HG02763 (cell line): ENCODE data around the gene CDH4.

ENCODE experiments used
- ATAC-seq: cut with Tn5 transposase; IDR thresholded peaks from one replicate; pipeline ENCODE4 v1.9.1; 2021; ENCODE audit warnings: mild to moderate bottlenecking, moderate library complexity; ENCODE audit not compliant: unreplicated experiment

CDH4 gene

DNA sequence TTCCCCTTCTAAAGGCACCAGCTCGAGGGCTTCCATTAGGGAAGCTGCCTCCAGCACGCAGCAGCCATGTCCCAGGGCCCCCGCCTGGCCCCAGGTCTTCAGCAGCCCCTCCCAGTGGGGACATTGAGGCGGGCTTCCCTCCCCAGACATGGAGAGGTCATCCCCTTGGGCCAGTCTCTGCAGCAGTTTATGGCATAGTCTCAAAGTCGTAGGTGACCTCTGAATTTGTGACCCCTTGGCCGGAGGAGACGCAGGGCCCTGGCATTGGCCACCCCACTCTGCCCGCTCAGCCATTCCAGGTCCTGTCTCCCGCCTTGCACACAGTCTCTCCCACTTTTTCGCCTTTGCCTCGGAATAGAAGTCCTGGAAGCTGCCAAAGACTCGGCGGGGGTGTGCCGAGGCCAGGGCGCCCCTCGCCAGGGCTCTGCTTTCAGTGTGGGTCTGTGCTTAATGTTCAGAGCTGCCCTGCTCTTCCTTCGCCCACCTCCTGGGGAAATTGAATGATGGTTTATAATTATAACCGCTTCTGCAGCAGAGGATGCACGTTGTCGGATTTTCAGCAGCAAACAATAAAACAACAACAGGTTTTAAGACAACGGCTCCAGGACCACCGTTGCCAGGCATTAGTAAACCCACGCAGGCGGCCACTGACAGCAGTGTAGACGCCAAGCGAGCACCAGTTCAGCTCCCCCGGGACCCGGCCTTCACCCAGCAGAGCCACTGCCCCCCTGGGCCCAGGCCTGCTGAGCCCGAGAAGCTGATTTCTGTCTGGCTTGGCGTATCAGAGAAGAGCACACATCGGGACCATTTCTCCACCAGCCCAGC lies 626.6 kb downstream of the CDH4 start:
- no peak for ATAC-seq

DNA sequence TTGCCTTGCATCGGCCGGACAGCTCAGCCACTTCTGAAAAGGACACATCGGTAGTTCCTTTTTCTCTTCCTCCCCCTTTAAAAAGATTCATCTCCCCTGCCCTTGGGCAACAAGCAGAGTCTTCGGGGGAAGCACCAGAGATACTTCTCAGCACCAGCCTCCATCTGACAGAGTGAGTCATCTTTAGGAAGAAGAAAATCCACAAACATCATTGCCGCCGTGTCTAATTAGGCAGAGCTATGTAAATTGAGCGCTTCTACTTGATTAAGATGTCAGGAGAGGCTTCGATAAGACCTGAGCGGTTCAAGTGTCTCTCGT lies 627.2 kb downstream of the CDH4 start:
- no peak for ATAC-seq

DNA sequence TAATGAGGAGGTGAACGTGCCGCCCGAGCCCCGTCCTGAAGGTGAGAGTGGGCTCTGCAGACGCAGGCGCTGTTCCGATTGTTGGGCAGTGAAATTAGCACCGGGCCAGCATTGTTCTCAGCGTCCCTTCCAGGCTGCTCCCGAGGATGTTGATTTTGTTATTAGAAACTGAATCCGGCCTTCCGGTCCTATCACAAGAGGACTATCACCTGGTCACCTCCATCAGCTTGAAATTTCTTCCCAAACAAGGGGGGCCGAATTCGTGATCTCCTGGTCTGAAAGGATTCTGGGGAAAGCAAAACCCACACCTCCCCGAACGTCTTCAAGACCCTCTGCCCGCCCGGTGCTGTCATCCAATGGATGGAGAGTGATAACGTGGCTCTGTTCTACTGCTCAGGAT lies 627.6 kb downstream of the CDH4 start:
- no peak for ATAC-seq

DNA sequence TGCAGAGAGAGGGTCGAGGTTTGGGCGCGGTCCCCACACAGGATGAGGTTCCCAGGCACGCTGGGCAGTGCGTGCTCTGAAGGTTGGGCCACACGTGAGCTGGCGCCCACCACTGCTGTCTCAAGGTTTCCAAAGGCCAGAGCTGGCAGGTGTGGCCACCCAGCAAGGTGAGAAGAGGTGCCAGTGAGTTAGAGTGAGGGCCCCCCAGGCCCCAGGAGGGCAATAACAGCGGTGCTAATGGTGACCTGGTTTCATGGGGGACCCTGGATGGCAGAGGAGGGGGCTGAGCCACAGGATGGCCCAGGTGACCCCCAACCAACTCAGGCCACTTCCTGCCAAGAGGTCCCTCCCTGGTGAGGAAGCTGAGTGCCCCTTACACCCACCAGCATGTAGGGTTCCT lies 628.6 kb downstream of the CDH4 start:
- ATAC-seq: no peak

DNA sequence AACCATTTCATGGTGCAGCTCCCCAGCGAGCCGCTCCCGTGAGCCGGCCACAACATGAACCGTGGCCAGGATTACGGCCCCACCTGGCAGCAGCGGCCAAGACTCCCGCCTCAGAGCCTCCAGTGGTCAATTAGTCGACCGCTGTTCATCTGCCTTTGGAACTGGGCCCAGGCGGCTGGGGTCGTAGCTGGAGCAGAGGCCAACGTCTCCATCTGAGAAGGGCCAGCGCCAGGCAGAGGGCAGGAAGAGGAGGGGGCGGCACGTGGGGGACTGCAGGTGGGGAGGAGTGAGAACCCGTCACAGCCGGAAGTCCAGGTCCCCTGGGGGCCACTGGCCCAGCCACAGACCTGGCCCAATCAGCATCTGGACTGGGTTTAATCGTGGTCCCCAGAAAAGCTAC lies 629.4 kb downstream of the CDH4 start:
- ATAC-seq: no peak

DNA sequence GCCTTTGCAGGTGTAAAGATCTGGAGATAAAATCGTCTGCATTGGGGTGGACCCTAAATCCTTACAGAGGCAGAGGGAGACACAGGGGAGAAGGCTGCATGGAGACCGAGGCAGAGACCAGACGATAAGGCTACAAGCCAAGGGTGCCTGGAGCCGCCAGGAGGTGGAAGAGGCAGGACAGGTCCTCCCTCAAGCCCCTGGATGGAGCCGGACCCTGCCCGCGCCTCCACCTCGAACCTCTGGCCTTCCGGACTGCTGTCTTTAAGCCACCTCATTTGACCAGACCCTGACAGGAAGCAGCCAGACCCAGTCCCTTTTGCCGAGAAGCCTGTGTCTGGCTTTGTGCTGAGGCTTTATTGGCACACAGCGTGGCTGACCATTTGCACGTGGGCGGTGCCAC lies 629.8 kb downstream of the CDH4 start:
- ATAC-seq: no peak

DNA sequence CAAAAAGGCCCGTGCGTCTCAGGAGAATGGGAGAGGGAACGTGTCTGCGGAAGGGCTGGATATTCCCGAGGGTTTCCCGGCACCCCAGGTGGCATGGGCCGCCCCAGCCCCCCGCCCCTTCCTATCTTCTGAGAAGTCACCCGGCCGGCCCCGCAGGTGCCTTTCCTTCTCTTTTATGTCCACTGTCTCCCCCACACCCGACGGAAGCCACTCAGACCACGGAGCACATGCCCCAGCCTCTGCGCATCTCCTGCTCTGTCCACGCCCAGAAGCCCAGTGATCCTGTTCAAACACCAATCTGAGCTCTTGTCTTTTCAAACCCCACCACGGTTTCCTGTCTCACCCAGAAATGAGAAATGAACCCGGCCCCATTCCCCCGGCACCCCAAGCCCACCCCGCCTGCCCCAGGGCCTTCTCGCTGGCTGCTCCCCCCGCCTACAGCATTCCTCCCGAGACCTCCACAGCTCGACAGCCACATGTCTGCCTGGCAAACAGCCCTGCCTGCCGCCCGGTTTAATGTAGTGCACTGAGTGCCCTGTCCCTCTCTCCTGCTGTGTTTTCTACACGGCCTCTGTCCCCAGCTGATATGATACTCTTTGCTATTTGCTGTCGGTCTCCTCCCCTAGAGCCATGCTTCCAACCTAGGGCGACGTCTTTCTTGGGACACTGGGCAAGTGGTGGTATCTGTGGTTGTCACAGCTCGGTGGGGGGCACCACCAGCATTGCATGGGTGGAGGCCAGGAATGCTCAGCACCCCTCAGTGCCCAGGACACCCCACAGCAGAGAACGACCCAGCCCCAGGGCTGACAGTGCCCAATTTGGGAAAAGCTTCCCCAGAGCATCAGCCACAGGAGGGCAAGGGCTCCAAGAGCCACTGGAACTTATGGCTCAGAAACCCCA lies 630.9 kb downstream of the CDH4 start:
- ATAC-seq: no peak

DNA sequence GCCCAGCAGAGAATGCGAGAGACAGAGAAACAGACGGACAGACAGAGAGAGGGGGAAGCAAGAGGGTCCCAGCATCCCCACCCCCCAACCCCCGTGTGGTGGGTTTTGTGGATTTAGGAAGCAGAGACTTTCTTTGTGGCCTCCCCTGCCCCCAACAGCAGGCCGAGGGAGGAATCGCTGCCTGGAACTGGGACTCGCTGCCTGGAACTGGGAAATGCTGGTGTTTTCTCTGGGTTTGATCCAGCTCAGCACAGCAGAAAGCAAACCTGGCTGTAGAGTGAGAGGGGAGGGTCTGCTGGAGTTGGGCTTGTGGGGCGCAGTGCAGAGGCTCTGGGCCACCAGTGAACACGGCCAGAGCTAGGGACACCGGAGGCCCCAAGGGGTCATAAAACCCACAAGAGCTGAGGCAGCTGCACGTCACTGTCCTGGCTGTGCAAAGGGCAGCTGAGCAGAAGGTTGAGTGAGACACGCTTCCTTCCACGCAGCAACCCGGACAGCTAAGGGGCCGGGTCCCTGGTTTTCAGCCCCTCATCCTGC lies 631.9 kb downstream of the CDH4 start:
- ATAC-seq: no peak

DNA sequence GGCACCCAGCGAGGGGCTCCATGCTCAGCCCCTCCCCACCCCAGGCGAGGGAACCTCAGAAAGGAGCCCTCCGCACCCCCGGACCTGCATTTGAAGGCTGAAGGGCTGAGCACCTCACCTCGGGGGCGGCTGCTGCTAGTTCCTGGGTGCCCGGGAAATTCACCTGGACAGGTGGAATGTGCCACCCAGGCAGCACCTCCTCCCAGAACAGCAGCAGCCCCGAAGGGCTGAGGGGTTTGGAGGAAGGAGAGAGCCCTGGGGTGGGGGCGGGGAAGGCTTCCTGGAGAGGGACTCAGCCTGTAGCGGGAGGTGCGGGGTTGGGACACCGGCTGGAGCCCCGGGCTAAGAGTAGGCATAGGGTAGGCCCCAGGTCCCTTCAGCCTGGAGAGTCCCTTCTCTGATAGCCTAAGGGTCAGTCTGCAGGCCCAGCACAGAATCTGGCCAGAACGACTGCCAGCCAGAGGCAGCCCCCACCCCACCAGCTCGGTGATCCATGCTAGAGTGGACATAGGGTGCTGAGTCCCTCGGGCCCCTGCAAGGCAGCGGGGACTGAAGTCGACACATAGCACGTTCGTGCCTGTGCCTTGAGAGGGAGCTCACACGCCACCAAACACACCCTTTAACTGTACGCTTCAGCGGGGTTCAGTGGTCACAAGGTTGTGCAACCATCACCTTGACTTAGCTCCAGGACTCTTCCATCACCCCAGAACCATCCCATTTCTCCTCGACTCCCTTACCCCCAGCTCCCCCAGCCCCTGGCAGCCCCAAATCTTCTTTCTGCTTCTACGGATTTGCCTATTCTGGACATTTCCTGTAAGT lies 632.7 kb downstream of the CDH4 start:
- ATAC-seq: no peak

DNA sequence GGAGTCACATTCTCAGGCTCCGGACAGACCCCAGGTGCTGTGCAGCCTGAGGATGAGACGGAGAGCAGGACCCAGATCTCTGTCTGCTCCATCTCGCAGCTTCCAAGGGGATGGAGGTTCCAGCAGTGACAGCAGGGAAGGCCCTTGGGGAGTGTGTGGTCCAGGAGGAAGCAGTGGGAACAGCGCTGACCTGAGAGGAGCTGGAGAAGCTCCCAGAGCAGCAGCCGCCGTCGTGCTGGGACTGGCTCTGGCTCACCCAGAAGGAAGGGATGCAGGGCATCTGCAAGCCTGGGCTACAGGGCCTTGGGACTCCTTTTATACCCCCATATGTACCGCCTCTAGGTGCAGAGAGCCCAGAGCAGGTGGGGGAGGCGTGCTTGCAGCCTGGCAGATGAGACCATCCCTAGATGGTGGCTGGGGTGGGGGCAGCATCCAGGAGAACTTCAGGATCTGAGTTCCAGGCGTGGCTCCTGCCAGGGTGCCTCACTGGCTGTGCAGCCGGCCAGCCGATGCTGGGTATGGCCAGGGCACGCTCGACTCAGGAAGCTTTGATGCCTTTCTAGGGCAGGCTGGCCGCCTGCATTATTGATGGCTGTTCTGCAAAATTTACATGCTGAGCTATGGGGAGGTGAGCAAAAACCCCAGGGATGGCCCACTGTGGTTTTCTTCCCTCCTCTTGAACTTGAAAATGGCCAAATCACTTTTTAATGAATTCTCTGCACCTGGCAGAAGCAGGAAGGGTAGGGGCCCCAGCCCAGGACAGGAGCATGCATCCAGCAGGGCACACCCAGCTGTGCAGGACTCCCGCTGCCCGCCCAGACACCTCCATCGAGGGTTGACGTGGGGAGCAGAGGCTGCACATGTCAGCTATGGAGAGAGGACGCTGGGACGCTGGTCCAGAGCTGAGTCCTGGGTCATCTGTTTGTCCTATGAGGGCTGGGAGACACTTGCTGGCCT lies 634.0 kb downstream of the CDH4 start:
- ATAC-seq: no peak

DNA sequence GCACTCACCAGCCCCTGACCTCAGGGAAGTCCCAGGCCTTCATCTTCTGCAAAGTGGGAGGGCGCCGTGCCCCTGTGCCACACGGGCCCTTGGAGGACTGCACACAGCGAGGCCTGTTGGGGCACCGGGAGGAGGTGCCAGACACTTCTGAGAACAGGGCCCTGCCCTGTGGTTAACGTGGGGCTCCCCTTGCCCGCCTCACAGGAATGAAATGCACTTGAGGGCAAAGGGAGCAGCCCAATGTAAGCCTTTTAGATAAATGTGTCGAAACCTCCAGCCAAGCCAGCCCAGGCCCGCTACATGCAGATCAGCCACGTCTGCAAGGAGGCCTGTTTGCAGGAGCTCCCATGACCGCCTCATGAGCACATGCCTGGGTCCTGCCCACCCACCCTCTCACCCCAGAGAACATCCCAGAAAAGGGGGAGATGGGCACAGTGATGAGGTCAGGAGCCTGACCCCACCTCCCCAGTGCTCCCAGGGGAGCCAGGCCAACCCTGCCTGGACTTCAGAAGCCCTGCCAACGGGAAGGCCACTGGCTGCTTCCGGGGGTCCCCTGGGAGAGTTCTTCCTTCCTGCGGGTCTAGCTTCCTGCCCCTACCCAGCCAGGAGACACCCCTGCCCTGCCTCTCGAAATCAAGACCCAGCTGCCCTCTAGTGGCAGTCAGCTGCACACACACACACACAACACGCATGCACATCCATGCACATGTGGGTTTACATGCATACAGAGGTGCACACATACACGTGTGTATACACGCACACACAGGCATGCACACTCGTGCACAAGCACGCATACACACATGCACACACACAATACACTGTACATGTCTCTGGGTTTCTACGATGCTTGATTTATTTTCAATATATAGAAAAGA lies 634.9 kb downstream of the CDH4 start:
- ATAC-seq: no peak

DNA sequence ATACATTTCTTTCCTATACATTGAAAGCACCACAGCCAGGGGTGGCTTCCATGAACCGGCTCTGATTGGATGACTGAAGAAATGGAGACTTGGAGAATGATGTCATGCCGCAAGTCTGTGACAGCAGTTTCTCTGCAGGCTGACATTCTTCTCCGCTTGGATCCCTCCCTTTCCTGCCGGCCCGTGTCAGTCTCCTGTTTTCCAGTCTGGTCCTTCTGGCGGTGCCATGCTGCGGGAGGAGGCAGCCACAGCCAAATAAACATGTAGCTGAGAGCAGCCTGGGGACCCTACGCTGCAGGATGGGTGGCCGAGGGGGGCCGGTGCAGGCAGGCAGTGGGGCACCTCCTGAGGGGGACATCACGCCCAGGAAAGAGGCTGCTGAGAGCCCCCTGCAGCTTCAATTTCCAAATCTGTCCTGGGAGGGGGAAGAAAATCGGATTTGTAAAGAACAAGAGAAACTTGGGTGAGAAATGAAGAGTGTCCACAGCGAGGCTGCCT lies 635.6 kb downstream of the CDH4 start:
- ATAC-seq: no peak

DNA sequence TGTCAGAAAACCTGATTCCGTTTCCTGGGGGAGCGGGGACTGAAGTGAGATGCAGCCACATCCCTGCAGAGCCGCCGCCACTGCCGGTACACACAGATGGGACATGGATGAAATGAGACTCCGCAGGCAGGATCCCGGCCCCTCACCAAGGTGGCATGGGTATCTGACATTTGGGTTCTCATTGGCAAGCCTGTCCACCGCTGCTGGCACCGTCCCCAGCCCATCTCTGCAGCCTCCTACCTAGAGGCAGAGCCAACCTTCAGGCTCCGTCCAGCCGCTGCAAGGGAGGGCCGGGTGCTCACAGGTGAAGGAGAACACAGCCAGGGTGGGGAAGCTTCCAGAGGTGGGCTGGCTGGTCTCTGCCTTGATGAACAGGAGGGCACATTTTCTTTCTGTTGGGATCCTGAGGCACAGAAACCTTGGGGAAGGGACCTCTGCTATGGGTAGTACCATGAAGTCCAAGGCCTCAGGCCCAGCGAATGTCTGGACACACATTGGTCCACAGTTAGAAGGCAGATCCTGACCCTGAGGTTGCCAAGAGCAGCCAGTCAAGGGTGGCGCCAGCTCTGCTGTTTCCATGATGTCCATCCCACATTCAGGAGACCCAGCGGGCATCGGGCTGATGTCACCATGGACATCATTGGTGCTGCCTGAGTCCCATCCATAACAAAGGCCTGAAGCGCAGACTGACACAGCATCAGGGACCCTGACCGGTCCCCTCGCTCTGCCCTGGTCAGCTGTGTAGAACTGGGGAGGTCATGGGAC lies 636.2 kb downstream of the CDH4 start:
- no peak for ATAC-seq

DNA sequence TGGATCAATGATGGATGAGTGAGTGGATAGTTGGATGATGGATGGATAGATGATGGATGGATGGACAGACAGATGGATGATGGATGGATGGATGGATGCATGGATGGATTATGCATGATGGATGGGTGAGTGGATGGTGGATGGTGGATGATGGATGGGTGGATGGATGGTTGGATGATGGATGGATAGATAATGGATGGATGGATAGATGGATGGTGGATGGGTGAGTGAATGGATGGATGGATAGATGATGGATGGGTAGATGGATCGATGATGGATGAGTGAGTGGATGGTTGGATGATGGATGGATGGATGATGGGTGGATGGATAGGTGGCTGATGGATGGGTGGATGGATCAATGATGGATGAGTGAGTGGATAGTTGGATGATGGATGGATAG lies 637.6 kb downstream of the CDH4 start:
- ATAC-seq: no peak

DNA sequence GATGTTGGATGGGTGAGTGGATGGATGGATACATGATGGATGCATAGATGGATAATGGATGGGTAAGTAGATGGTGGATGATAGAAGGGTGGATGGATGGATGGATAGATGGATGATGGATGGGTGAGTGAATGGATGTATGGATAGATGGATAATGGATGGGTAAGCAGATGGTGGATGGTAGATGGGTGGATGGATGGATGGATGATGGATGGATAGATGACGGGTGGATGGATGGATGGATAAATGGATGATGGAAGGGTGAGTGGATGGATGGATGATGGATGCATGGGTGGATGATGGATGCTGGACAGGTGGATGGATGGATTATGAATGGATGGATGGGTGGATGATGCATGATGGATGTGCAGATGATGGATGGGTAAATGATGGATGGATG lies 638.1 kb downstream of the CDH4 start:
- ATAC-seq: no peak

DNA sequence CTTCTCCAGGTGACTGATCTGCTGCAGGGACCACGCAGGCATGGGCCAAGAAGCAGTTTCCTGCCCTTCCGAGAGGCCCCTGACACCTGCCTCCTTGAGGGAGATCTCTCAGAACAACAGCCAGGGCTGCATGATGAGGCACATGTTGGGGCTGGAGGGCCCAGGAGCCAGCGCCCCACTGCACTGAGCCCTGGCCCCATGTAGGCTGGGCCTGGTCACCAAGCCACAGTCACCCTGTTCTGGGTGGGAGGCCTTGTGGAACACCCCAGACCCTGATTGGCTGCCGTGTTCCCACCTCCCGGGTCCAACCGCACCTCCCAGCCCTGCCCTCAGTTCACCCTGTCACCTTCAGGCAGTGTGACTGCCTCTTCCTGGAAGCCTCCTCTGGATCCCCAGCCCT lies 639.4 kb downstream of the CDH4 start:
- ATAC-seq: no peak

DNA sequence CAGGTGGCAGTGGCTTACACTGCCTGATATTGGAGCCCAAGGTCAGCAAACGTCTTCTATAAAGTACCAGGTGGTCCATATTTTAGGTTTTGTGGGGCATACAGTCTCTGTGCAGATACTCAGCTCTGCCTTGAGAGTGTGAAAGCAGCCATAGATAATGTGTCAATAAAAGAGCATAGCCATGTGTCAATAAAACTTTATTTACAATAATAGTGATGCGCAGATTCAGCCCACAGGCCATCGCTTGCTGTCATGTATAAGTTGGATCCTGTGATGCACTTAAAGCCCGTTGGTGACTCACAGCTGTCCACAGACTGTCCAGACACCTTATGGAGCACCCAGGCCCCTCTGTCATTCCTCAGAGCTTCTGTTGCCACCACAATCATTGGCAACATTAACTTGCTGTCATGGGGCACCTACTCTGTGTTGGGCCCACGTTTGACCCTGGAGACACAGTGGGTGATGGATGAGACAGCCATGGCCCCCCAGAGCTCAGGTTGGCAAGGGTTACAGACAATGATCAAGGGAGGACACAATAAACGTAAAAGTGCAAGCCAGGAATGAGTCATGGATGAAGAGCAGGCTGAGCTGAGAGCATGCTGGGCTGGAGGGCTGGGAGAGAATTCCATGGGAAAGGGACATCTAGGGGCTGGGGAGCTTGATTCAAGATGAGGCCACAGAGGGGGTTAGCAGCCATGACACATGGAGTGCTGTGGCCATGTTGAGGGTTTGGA lies 640.0 kb downstream of the CDH4 start:
- ATAC-seq: no peak

DNA sequence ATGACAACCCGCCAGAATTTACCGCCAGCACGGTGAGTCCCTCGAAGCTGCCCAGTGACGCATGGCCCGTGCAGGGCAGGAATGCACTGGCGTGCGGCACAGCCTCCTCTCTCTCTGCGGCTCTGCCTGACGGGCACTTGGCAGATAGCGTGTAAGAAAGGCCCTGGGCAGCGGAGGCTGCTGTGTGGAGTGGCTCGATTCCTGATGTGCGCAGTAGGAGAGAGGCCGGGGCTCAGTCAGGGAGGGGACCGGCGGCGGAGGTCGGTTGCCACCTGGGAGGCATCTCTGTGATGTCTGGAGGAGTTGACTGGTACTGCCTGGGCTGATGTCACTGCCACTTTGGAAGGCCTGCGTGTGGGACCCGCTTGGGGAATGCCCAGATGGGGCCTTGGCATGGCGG lies 643.0 kb downstream of the CDH4 start:
- ATAC-seq: no peak
